GM21381 (cell line): ENCODE measurements around the gene HRK.
"Not testable (repeated sequence)": the region's sequence is repeated elsewhere in the genome, so short reads cannot be mapped to it uniquely, and the experiment has no call there.

Experiments
- ATAC-seq: cut with Tn5 transposase; IDR thresholded peaks from one replicate; pipeline ENCODE4 v1.9.1; 2021; ENCODE audit warnings: mild to moderate bottlenecking, moderate library complexity; ENCODE audit not compliant: unreplicated experiment

Gene HRK

GRCh38 chr12:116827432-116827831 lies 53.8 kb downstream of the HRK start:
- ATAC-seq, result no peak

GRCh38 chr12:116821291-116821690 lies 60.0 kb downstream of the HRK start:
- no peak for ATAC-seq

- ATAC-seq, result no peak
Measured at GRCh38 chr12:116820064-116820656, 61.1 kb downstream of the HRK start.

GRCh38 chr12:116818948-116819832 lies 62.1 kb downstream of the HRK start:
- ATAC-seq, result peak; percentile 88

GRCh38 chr12:116818341-116818856 lies 62.8 kb downstream of the HRK start:
- ATAC-seq, result peak; percentile 4

GRCh38 chr12:116814766-116815165 lies 66.5 kb downstream of the HRK start:
- not testable (repeated sequence) for ATAC-seq

GRCh38 chr12:116813271-116814041 lies 67.8 kb downstream of the HRK start:
- ATAC-seq, result no peak

- no peak for ATAC-seq
Measured at GRCh38 chr12:116812238-116812637, 69.0 kb downstream of the HRK start.

GRCh38 chr12:116808113-116809105 lies 72.8 kb downstream of the HRK start:
- no peak for ATAC-seq

- no peak for ATAC-seq
Measured at GRCh38 chr12:116807546-116807945, 73.7 kb downstream of the HRK start.

GRCh38 chr12:116806845-116807440 lies 74.3 kb downstream of the HRK start:
- no peak for ATAC-seq
